Skeletal muscle tissue (tissue), 4 donors: ENCODE results near the gene PAM. TPM values are rescaled to one million over a fixed set of nuclear protein-coding genes. Genes with fewer than 3 reads are reported as not detected.

Source experiments
- H3K27ac ChIP-seq: one replicate; pipeline ENCODE4 v1.7.0; 2013; ENCODE audit warnings: mild to moderate bottlenecking, low read depth, low read length, inconsistent platforms
- H3K27me3 ChIP-seq, 3 donors: one replicate each; pipeline ENCODE4 v1.7.0; 2013; ENCODE audit warnings: low read length in 3 of 3; ENCODE audit not compliant: control insufficient read depth in 3 of 3, insufficient read depth in 3 of 3
- H3K36me3 ChIP-seq, 3 donors: one replicate each; pipeline ENCODE4 v1.7.0; 2013; ENCODE audit warnings: low read length in 3 of 3; ENCODE audit not compliant: control insufficient read depth in 3 of 3, insufficient read depth in 3 of 3
- H3K4me1 ChIP-seq, 3 donors: one replicate each; pipeline ENCODE4 v1.7.0; 2013; ENCODE audit warnings: low read length in 3 of 3, mild to moderate bottlenecking in 3 of 3; ENCODE audit not compliant: control insufficient read depth in 3 of 3, insufficient read depth in 3 of 3
- H3K4me3 ChIP-seq, 3 donors: one replicate each; pipeline ENCODE4 v1.7.0; 2013; ENCODE audit warnings: low read length in 3 of 3
- H3K9ac ChIP-seq, 3 donors: one replicate each; pipeline ENCODE4 v1.7.0; 2013; ENCODE audit warnings: low read length in 3 of 3, mild to moderate bottlenecking in 3 of 3, moderate library complexity in 2 of 3, low read depth in 1 of 3
- H3K9me3 ChIP-seq, 3 donors: one replicate each; pipeline ENCODE4 v1.7.0; 2013; ENCODE audit warnings: low read length in 3 of 3; ENCODE audit not compliant: control insufficient read depth in 3 of 3
- total RNA-seq: library from RNA; depleted of rRNA; stranded (reverse); fragments of >200 nt; gene quantifications from one replicate; pipeline ENCODE4 v1.2.3, GENCODE V29; 2014
- donor health status: Osteomylitis.

PAM gene
- total RNA-seq, 1 donor from 2014 or later: 95.5 TPM

DNA sequence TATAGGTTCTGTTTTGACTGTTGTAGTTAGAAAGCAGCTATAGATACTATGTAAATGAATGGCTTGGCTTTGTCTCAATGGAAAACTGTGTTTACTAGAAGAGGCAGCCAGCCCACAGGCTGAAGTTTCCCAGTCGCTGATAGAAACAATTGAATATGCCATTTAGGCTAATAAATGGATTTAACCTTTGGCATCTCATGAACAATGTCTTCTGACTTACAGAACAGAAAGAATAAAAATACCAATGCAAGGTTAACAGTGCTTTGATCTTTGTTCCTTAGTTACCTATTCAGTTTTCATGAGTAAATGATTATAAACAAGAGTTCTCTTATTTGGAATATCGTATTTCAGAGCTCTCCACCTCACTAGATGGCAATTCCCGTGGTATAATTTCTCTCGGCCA is 120.6 kb downstream of the PAM start:
- Histone ChIP-seq H3K9ac (no peak overlapping the region), H3K27me3 (no peaks in the 10 kb centered on the region), H3K36me3 (peaks cover 0 to 4% (median 0%) of the 10 kb centered on the region in 3 donors), H3K9me3 (no peaks in the 10 kb centered on the region), H3K27ac (no peak overlapping the region), H3K4me3 (no peak overlapping the region), H3K4me1 (peaks cover 0 to 5% (median 3%) of the 10 kb centered on the region in 3 donors)

DNA sequence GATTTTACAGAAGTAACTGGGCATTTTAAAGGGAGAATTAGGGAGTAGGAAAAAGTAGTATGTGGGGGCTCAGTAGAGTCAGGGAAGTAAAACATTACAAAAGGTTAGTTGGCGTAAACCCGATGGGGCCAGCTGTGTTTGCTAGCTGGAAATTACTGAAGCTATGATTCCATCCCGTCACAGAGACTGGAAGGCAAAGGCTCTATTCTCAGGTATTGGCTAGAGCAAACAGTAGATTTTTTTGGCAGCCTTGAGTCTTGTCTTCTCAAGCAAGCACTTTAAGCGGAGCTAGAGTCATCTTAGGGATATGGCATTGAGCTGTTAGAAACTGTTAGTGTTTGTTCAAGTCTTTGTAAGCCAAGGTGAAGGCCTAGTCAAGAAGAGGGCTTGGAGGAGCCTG is 121.5 kb downstream of the PAM start:
- Histone ChIP-seq H3K9me3 (no peaks in the 10 kb centered on the region), H3K4me1 (peaks cover 0 to 5% (median 3%) of the 10 kb centered on the region in 3 donors), H3K27me3 (no peaks in the 10 kb centered on the region), H3K4me3 (no peak overlapping the region), H3K27ac (no peak overlapping the region), H3K9ac (no peak overlapping the region), H3K36me3 (peaks cover 0 to 4% (median 0%) of the 10 kb centered on the region in 3 donors)

DNA sequence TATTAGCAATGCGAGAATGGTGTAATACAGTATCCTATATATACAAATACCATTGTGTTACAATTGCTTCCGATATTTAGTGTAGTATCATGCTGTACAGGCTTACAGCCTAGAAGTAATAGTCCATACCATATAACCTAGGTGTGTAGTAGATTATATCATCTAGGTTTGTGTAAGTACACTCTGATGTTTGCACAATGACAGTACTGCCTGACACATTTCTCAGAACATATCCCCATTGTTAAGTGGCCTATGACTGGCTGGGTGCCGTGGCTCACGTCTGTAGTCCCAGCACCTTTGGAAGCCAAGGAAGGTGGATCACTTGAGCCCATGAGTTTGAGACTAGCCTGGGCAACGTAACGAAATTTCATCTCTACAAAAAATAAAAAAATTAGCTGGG is 124.6 kb downstream of the PAM start:
- Histone ChIP-seq H3K27ac (no peak overlapping the region), H3K36me3 (no peaks in the 10 kb centered on the region), H3K9me3 (no peaks in the 10 kb centered on the region), H3K9ac (no peak overlapping the region), H3K27me3 (no peaks in the 10 kb centered on the region), H3K4me1 (peaks cover 0 to 5% (median 3%) of the 10 kb centered on the region in 3 donors), H3K4me3 (no peak overlapping the region)

DNA sequence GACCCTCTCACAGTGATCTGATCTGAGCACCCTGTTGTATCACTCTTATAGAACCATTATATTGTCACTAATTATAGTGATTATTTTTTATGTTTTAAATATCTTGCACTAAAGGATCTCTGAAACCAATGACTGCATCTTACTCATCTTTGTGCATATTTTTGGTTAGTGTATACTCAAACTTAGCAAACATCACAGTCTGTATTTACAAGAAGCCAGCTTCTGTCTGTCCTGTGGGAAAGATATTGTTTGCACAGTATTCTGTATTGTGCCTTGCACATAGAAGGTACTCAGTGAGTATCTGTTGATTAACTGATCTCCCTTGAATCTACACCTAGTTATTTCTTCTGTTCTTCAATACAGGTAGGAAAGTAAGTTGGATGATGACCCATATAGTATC is 131.5 kb downstream of the PAM start:
- H3K36me3 ChIP-seq: no peaks in the 10 kb centered on the region
- no peak overlapping the region for H3K27ac ChIP-seq
- H3K9me3 ChIP-seq: no peaks in the 10 kb centered on the region
- no peak overlapping the region for H3K4me3 ChIP-seq
- H3K4me1 ChIP-seq: peaks cover 3 to 7% (median 7%) of the 10 kb centered on the region in 3 donors
- no peak overlapping the region for H3K9ac ChIP-seq
- H3K27me3 ChIP-seq: no peaks in the 10 kb centered on the region

DNA sequence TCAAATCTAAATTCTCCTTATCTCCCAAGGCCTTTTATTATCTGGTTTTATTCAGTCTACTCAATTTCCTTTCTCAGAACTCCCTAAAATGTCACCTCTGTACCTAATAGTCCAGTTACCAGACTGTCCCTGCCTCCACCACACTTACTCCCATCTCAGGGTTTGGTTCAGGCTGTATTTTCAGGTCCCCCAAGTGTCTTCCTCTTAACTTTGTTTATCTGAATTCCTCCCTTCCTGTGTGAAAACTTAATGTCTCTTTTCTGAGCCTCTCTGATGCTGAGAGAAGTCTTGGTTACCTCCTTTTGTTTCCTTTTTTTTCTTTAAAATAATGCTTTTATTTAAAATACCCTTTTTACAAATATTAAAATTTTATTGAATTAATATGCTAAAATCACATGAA is 133.4 kb downstream of the PAM start:
- Histone ChIP-seq H3K4me3 (no peak overlapping the region), H3K4me1 (peaks cover 3 to 7% (median 7%) of the 10 kb centered on the region in 3 donors), H3K27me3 (no peaks in the 10 kb centered on the region), H3K36me3 (no peaks in the 10 kb centered on the region), H3K27ac (no peak overlapping the region), H3K9me3 (no peaks in the 10 kb centered on the region), H3K9ac (no peak overlapping the region)

DNA sequence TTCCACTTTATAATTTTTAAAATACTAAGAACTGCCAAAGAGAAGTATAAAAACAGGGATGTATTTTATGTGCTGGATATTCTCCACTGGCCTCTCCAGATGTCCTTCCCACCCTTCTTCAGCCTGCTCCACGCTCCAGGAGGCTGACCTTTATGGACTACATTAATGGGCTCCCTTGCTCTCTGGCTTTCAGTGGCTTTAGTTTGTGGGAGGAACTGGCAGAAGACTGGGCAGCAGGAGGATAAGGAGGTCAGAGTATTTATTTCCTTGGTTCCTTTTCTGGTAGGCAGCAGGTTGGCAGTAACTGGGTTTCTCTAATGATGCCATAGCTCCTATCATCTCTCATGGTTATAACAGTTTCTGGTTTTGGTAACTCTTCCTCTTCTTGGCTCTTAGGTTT is 133.9 kb downstream of the PAM start:
- Histone ChIP-seq H3K9me3 (no peaks in the 10 kb centered on the region), H3K27me3 (no peaks in the 10 kb centered on the region), H3K36me3 (no peaks in the 10 kb centered on the region), H3K4me1 (peaks cover 3 to 7% (median 7%) of the 10 kb centered on the region in 3 donors), H3K27ac (no peak overlapping the region), H3K4me3 (no peak overlapping the region), H3K9ac (no peak overlapping the region)

DNA sequence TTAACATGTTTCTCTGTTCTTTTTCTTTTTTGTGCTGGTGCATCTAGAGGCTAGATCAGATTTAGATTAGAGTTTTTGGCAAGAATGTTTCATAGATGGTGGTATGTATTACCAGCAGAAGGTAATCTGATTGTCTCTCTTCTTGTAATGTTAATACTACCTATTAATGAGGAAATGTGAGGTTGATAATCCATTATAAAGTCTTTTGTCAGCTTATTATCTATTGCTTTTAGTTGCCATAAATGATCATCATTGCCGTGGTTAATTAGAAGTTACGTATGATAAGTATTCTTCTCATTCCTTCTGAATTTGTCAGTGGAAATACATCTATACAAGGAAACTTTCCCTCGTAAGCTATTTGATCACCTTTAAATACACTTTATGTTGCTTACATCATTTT is 135.0 kb downstream of the PAM start:
- H3K27ac ChIP-seq: no peak overlapping the region
- H3K9me3 ChIP-seq: no peaks in the 10 kb centered on the region
- no peaks in the 10 kb centered on the region for H3K27me3 ChIP-seq
- H3K4me3 ChIP-seq: no peak overlapping the region
- peaks cover 3 to 7% (median 7%) of the 10 kb centered on the region in 3 donors for H3K4me1 ChIP-seq
- H3K36me3 ChIP-seq: no peaks in the 10 kb centered on the region
- no peak overlapping the region for H3K9ac ChIP-seq

DNA sequence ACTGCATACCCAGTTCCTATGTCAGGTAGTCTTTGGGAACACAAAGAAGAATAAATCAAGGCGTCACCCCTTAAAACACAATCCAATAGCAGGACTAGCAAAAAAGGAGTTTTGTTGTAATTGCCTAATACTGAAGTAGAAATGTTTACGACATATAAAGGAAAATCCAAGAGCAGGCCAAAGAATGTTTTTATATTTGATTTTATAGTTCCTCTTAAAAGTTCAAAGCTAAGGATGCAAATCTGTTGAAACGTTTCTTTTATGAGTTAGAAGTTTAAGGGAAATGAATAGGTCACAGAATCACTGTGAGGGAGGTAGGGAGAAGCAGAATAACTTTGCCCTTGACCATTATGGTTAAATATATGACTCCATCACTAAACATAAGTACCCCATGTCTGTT is 136.1 kb downstream of the PAM start:
- Histone ChIP-seq H3K9ac (no peak overlapping the region), H3K4me3 (no peak overlapping the region), H3K27ac (no peak overlapping the region), H3K36me3 (no peaks in the 10 kb centered on the region), H3K9me3 (no peaks in the 10 kb centered on the region), H3K4me1 (peaks cover 3 to 7% (median 7%) of the 10 kb centered on the region in 3 donors), H3K27me3 (no peaks in the 10 kb centered on the region)

DNA sequence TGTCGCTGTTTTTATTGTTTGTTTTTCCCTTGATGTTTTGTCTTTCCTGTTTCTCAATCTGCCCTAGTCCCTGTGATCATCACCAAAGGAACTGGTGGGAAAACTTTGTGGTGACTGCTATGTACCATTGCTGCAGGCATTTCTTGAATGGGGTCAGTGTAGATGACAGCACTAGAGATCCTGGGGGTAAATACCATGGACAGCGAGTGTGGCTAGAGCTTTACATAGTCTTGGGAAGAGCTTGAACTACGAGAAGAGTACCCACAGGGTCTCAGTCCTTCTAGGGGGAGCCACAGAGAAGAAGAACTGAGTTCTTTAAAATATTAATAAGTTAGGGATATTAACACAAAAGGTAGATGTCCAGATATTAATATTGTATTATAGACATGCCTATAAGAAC is 138.8 kb downstream of the PAM start:
- H3K36me3 ChIP-seq: no peaks in the 10 kb centered on the region
- no peaks in the 10 kb centered on the region for H3K9me3 ChIP-seq
- peaks cover 3 to 6% (median 4%) of the 10 kb centered on the region in 3 donors for H3K4me1 ChIP-seq
- no peak overlapping the region for H3K4me3 ChIP-seq
- no peak overlapping the region for H3K27ac ChIP-seq
- no peak overlapping the region for H3K9ac ChIP-seq
- H3K27me3 ChIP-seq: no peaks in the 10 kb centered on the region

DNA sequence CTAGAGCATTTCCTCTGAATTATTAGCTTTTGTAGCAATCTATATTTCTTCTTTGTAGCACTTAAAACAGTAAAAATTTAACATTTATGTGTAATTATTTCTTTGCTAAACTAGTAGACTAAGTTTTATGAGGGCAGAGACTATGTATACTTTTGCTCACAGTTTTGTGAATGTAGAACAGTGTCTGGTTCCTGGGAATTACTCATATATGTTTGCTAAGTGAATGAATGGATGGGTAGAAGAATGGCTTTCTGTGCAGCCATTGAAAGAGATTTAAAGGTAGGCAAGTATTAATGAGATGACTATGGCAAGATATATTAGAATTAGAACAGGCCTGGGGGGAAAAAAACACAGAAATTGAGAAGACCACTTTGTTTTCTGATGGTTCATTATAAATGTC is 140.1 kb downstream of the PAM start:
- Histone ChIP-seq H3K36me3 (no peaks in the 10 kb centered on the region), H3K27ac (no peak overlapping the region), H3K9ac (no peak overlapping the region), H3K4me1 (no peaks in the 10 kb centered on the region), H3K9me3 (no peaks in the 10 kb centered on the region), H3K27me3 (no peaks in the 10 kb centered on the region), H3K4me3 (no peak overlapping the region)

DNA sequence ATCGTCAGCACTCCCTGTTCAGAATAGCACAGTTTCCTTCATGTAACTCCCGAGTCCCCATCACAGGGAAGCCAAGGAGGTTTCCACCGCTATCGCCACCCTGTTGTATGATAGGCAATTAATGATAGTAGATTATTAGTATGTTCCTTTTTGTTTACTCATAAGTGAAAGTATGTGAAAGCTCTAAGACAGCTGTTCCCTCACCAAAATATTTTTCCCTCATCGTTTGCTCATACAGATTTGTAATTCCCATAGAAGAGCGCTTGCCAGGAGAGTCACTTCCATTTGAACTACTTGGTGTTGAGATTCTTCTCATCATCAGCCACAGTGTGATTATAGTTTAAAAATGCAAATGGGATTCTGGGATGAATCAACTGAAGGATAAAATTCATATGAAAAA is 140.9 kb downstream of the PAM start:
- H3K27me3 ChIP-seq: no peaks in the 10 kb centered on the region
- H3K4me1 ChIP-seq: no peaks in the 10 kb centered on the region
- no peak overlapping the region for H3K27ac ChIP-seq
- no peaks in the 10 kb centered on the region for H3K36me3 ChIP-seq
- no peak overlapping the region for H3K9ac ChIP-seq
- H3K4me3 ChIP-seq: no peak overlapping the region
- H3K9me3 ChIP-seq: no peaks in the 10 kb centered on the region
